OCI-LY1 (cell line): ENCODE results near the gene SEC14L1.

ENCODE experiments used
- EZH2 ChIP-seq: fragments of 200-600 bp; sonication (generic), shearing (Covaris generic); IDR thresholded peaks from 2 replicates; pipeline ENCODE4 v1.8.0; 2017; ENCODE audit warnings: borderline replicate concordance, mixed run types, mild to moderate bottlenecking, antibody characterized with exemption, low read length, moderate library complexity, mixed read lengths
- TF ChIP-seq, protein P1 (sequence below): fragments of 200-600 bp; sonication (generic), shearing (Covaris generic); IDR thresholded peaks from 2 replicates; pipeline ENCODE4 v1.5.1; 2017; ENCODE audit warnings: mild to moderate bottlenecking, antibody characterized with exemption, low read length, moderate library complexity, mixed read lengths

DNA sequence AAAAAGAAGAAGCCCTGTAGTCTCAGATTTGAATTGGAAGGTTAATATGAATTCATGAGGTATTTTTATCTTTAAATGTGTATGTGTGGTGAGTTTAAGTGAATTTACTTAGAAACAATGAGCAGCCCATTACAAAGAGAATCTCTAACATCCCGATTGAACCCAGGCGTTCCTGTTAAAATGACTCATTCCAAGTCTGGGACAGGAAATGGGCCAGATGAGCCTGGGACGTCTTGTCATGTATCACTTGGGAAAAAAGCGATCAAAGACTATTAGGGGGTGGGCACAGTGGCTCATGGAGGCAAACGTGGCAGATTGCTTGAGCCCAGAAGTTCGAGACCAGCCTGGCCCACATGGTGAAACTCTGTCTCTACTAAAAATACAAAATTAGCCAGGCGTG lies 81.6 kb downstream of the SEC14L1 start:
- TF ChIP-seq, protein P1, sequence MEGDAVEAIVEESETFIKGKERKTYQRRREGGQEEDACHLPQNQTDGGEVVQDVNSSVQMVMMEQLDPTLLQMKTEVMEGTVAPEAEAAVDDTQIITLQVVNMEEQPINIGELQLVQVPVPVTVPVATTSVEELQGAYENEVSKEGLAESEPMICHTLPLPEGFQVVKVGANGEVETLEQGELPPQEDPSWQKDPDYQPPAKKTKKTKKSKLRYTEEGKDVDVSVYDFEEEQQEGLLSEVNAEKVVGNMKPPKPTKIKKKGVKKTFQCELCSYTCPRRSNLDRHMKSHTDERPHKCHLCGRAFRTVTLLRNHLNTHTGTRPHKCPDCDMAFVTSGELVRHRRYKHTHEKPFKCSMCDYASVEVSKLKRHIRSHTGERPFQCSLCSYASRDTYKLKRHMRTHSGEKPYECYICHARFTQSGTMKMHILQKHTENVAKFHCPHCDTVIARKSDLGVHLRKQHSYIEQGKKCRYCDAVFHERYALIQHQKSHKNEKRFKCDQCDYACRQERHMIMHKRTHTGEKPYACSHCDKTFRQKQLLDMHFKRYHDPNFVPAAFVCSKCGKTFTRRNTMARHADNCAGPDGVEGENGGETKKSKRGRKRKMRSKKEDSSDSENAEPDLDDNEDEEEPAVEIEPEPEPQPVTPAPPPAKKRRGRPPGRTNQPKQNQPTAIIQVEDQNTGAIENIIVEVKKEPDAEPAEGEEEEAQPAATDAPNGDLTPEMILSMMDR, result no peak
- TF ChIP-seq EZH2, result no peak
